Naive thymus-derived CD4-positive, alpha-beta T cell (primary cell): Measurements from ENCODE around the gene UBC. TPM values are rescaled to one million over a fixed set of nuclear protein-coding genes. Genes with fewer than 3 reads are reported as not detected.
A peak's percentile ranks its signal among the peaks of the same experiment; 100 is the strongest.

Experiments
- ATAC-seq: fragments of 150-1000 bp; cut with Tn5 transposase; 2 replicates; pipeline ENCODE4 v1.10.0; 2021; ENCODE audit warnings: mild to moderate bottlenecking, moderate library complexity
- CTCF ChIA-PET: fragments of 350-600 bp; sonication (Branson Sonifier 250); formaldehyde crosslinking; loops from one replicate; lab custom pipeline; 2021; ENCODE audit warnings: antibody characterized with exemption; lab: Charles Lee
- POLR2A ChIA-PET: fragments of 350-600 bp; sonication (Branson Sonifier 250); formaldehyde crosslinking; loops from one replicate; lab custom pipeline; 2021; ENCODE audit warnings: antibody characterized with exemption, inconsistent platforms; lab: Charles Lee
- DNase-seq, 9 donors: peaks; one replicate each; pipeline versions ENCODE4 v3.0.0 to v3.0.0-alpha.2; 2020 to 2022; ENCODE audit warnings: mixed read lengths in 1 of 9
- H3K27ac ChIP-seq: one replicate; pipeline ENCODE4 v1.7.0; 2013; ENCODE audit warnings: mild to moderate bottlenecking, low read depth, low read length, moderate library complexity
- H3K27me3 ChIP-seq, 2 donors: one replicate each; pipeline ENCODE4 v1.7.0; 2013; ENCODE audit warnings: low read length in 2 of 2, mild to moderate bottlenecking in 2 of 2, moderate library complexity in 2 of 2; ENCODE audit not compliant: control insufficient read depth in 2 of 2, insufficient read depth in 2 of 2
- H3K36me3 ChIP-seq, 3 experiments: 1 replicate in 2 of 3; 2 replicates in 1 of 3; pipeline ENCODE4 v1.7.0; 2013; ENCODE audit warnings: low read length in 3 of 3, mild to moderate bottlenecking in 3 of 3, moderate library complexity in 1 of 3; ENCODE audit not compliant: insufficient read depth in 3 of 3, control insufficient read depth in 2 of 3
- H3K4me1 ChIP-seq, 2 donors: one replicate each; pipeline ENCODE4 v1.7.0; 2013; ENCODE audit warnings: low read length in 2 of 2, mild to moderate bottlenecking in 2 of 2, moderate library complexity in 1 of 2; ENCODE audit not compliant: control insufficient read depth in 2 of 2, insufficient read depth in 2 of 2
- H3K4me3 ChIP-seq: 2 replicates; pipeline ENCODE4 v1.7.0; 2013; ENCODE audit warnings: mild to moderate bottlenecking, low read length
- H3K9me3 ChIP-seq, 3 experiments: 1 replicate in 2 of 3; 2 replicates in 1 of 3; pipeline ENCODE4 v1.7.0; 2013; ENCODE audit warnings: low read length in 3 of 3; ENCODE audit not compliant: control insufficient read depth in 2 of 3
- H3K27ac Mint-ChIP-seq, 9 donors: one replicate each; pipeline ENCODE4 v1.8.0; 2020 to 2022; ENCODE audit warnings: mixed read lengths in 9 of 9, mild to moderate bottlenecking in 8 of 9, moderate library complexity in 5 of 9, inconsistent platforms in 2 of 9
- H3K27me3 Mint-ChIP-seq, 5 donors: one replicate each; pipeline ENCODE4 v1.8.0; 2021 to 2022; ENCODE audit warnings: mixed read lengths in 5 of 5, mild to moderate bottlenecking in 1 of 5
- H3K36me3 Mint-ChIP-seq, 5 donors: one replicate each; pipeline ENCODE4 v1.8.0; 2020 to 2022; ENCODE audit warnings: mixed read lengths in 5 of 5, mild to moderate bottlenecking in 3 of 5, inconsistent platforms in 1 of 5
- H3K4me1 Mint-ChIP-seq, 7 donors: one replicate each; pipeline ENCODE4 v1.8.0; 2020 to 2022; ENCODE audit warnings: mixed read lengths in 7 of 7, mild to moderate bottlenecking in 3 of 7, inconsistent platforms in 1 of 7
- H3K4me3 Mint-ChIP-seq, 10 donors: one replicate each; pipeline ENCODE4 v1.8.0; 2020 to 2022; ENCODE audit warnings: mild to moderate bottlenecking in 10 of 10, mixed read lengths in 10 of 10, moderate library complexity in 6 of 10, inconsistent platforms in 2 of 10
- H3K9me3 Mint-ChIP-seq, 11 donors: one replicate each; pipeline ENCODE4 v1.8.0; 2020 to 2022; ENCODE audit warnings: mixed read lengths in 11 of 11, mild to moderate bottlenecking in 4 of 11, inconsistent platforms in 1 of 11, moderate library complexity in 1 of 11
- intact Hi-C, 2 donors: fragments of 100-400 bp; cut with micrococcal nuclease; formaldehyde crosslinking; loops; one replicate each; pipeline ENCODE4 v1.15.1; 2023
- polyA plus RNA-seq, 2 donors: library from polyadenylated mRNA; unstranded; fragments of 300-500 nt; fragmentation: Illumina TruSeq; gene quantifications; one replicate each; pipeline ENCODE4 v1.2.3, GENCODE V29; 2021
- total RNA-seq, 6 experiments: library from RNA in 5 of 6; stranded (reverse) in 5 of 6; gene quantifications; 1 replicate in 5 of 6; 2 replicates in 1 of 6; pipeline ENCODE4 v1.2.3 and lab custom pipeline; 2021 to 2026

UBC gene
- total and polyA plus RNA-seq, 7 experiments from 2014 or later = 753 to 1,865 (median 945) TPM

- Histone ChIP-seq H3K9me3 (no peaks in the 10 kb centered on the region), H3K36me3 (no peaks in the 10 kb centered on the region), H3K27me3 (no peaks in the 10 kb centered on the region), H3K4me3 (no peak overlapping the region), H3K27ac (no peak overlapping the region), H3K4me1 (peaks cover 0 to 4% of the 10 kb centered on the region in 2 donors)
- CTCF ChIA-PET = no interaction called here
- no peak for ATAC-seq
- Mint-ChIP-seq H3K9me3 (no peaks in the 10 kb centered on the region), H3K27ac (no peak overlapping the region), H3K36me3 (no peaks in the 10 kb centered on the region), H3K4me1 (peaks cover 8 to 14% (median 12%) of the 10 kb centered on the region in 7 donors), H3K4me3 (no peak overlapping the region), H3K27me3 (peaks cover 7 to 17% (median 11%) of the 10 kb centered on the region in 5 donors)
- POLR2A ChIA-PET = no interaction called here
- intact Hi-C loops = no loop called here
- no peak for DNase-seq
Observed at GRCh38 chr12:124872068-124872719, 42.3 kb downstream of the UBC start.

GRCh38 chr12:124871297-124871696 is 43.2 kb downstream of the UBC start:
- intact Hi-C loops = no loop called here
- Histone ChIP-seq H3K27me3 (no peaks in the 10 kb centered on the region), H3K27ac (no peak overlapping the region), H3K4me1 (peaks cover 0 to 4% of the 10 kb centered on the region in 2 donors), H3K36me3 (no peaks in the 10 kb centered on the region), H3K4me3 (no peak overlapping the region), H3K9me3 (no peaks in the 10 kb centered on the region)
- ATAC-seq (no peak), DNase-seq (no peak)
- Mint-ChIP-seq H3K9me3 (no peaks in the 10 kb centered on the region), H3K4me1 (peaks cover 8 to 14% (median 12%) of the 10 kb centered on the region in 7 donors), H3K27ac (no peak overlapping the region), H3K36me3 (no peaks in the 10 kb centered on the region), H3K4me3 (no peak overlapping the region), H3K27me3 (peaks cover 7 to 17% (median 11%) of the 10 kb centered on the region in 5 donors)
- POLR2A ChIA-PET = no interaction called here
- CTCF ChIA-PET = no interaction called here

- Histone ChIP-seq H3K9me3 (no peaks in the 10 kb centered on the region), H3K27ac (no peak overlapping the region), H3K4me1 (peaks cover 0 to 4% of the 10 kb centered on the region in 2 donors), H3K4me3 (no peak overlapping the region), H3K27me3 (no peaks in the 10 kb centered on the region), H3K36me3 (no peaks in the 10 kb centered on the region)
- ATAC-seq (no peak), DNase-seq (no peak)
- peaks cover 7 to 17% (median 11%) of the 10 kb centered on the region in 5 donors for H3K27me3 Mint-ChIP-seq
- H3K36me3 Mint-ChIP-seq = no peaks in the 10 kb centered on the region
- ChIA-PET POLR2A (no interaction called here), CTCF (no interaction called here)
- H3K9me3 Mint-ChIP-seq = no peaks in the 10 kb centered on the region
- H3K27ac Mint-ChIP-seq = no peak overlapping the region
- H3K4me3 Mint-ChIP-seq = no peak overlapping the region
- intact Hi-C loops = no loop called here
- peaks cover 8 to 14% (median 12%) of the 10 kb centered on the region in 7 donors for H3K4me1 Mint-ChIP-seq
Observed at GRCh38 chr12:124870515-124870914, 43.9 kb downstream of the UBC start.

- H3K4me3 Mint-ChIP-seq = peak overlapping the region in 9 of 10 donors; percentile 11 to 72 (median 56)
- peaks cover 8 to 16% (median 15%) of the 10 kb centered on the region in 7 donors for H3K4me1 Mint-ChIP-seq
- ATAC-seq = peak; percentile 77
- intact Hi-C loops = loop anchor here in 1 of 2 donors (10.0 kb wide), 1 partner anchor 904 kb away; no protein-coding TSS in a partner anchor
- POLR2A ChIA-PET = no interaction called here
- CTCF ChIA-PET = no interaction called here
- peaks cover 0 to 4% of the 10 kb centered on the region in 2 donors for H3K4me1 ChIP-seq
- DNase-seq = no peak
- H3K27me3 Mint-ChIP-seq = peaks cover 7 to 11% (median 10%) of the 10 kb centered on the region in 5 donors
- no peak overlapping the region for H3K4me3 ChIP-seq
- H3K36me3 ChIP-seq = no peaks in the 10 kb centered on the region
- no peak overlapping the region for H3K27ac Mint-ChIP-seq
- no peaks in the 10 kb centered on the region for H3K36me3 Mint-ChIP-seq
- no peak overlapping the region for H3K27ac ChIP-seq
- no peaks in the 10 kb centered on the region for H3K9me3 ChIP-seq
- H3K9me3 Mint-ChIP-seq = no peaks in the 10 kb centered on the region
- no peaks in the 10 kb centered on the region for H3K27me3 ChIP-seq
Observed at GRCh38 chr12:124869059-124869665, 45.3 kb downstream of the UBC start.

GRCh38 chr12:124868252-124869058 is 46.0 kb downstream of the UBC start:
- ATAC-seq (no peak), DNase-seq (no peak)
- Histone ChIP-seq H3K4me1 (peaks cover 0 to 4% of the 10 kb centered on the region in 2 donors), H3K27me3 (no peaks in the 10 kb centered on the region), H3K36me3 (no peaks in the 10 kb centered on the region), H3K9me3 (no peaks in the 10 kb centered on the region), H3K4me3 (no peak overlapping the region), H3K27ac (no peak overlapping the region)
- Mint-ChIP-seq H3K9me3 (no peaks in the 10 kb centered on the region), H3K4me1 (peaks cover 8 to 19% (median 18%) of the 10 kb centered on the region in 7 donors), H3K4me3 (peak overlapping the region in 5 of 10 donors; percentile 52 to 71 (median 61)), H3K36me3 (no peaks in the 10 kb centered on the region), H3K27me3 (peaks cover 7 to 11% (median 10%) of the 10 kb centered on the region in 5 donors), H3K27ac (no peak overlapping the region)
- POLR2A ChIA-PET = no interaction called here
- intact Hi-C loops = loop anchor here in 1 of 2 donors (10.0 kb wide), 1 partner anchor 904 kb away; no protein-coding TSS in a partner anchor
- CTCF ChIA-PET = interaction anchor here (0.8 kb wide), 1 partner anchor 11 kb away, joined by 3 read pairs; no protein-coding TSS in a partner anchor

GRCh38 chr12:124867401-124867930 is 47.0 kb downstream of the UBC start:
- H3K27me3 ChIP-seq = no peaks in the 10 kb centered on the region
- peaks cover 13 to 25% (median 23%) of the 10 kb centered on the region in 7 donors for H3K4me1 Mint-ChIP-seq
- intact Hi-C loops = loop anchor here in 1 of 2 donors (10.0 kb wide), 1 partner anchor 903 kb away; no protein-coding TSS in a partner anchor
- no peaks in the 10 kb centered on the region for H3K36me3 Mint-ChIP-seq
- H3K27ac ChIP-seq = no peak overlapping the region
- H3K4me3 ChIP-seq = no peak overlapping the region
- H3K9me3 Mint-ChIP-seq = no peaks in the 10 kb centered on the region
- ChIA-PET CTCF (no interaction called here), POLR2A (no interaction called here)
- H3K27ac Mint-ChIP-seq = peak overlapping the region in 2 of 9 donors; percentile 8 to 21
- DNase-seq = no peak
- peaks cover 7 to 14% (median 11%) of the 10 kb centered on the region in 5 donors for H3K27me3 Mint-ChIP-seq
- H3K9me3 ChIP-seq = no peaks in the 10 kb centered on the region
- no peaks in the 10 kb centered on the region for H3K36me3 ChIP-seq
- H3K4me1 ChIP-seq = peaks cover 0 to 4% of the 10 kb centered on the region in 2 donors
- peak overlapping the region in 1 of 10 donors; percentile 12 for H3K4me3 Mint-ChIP-seq
- ATAC-seq = no peak
